K562 (cell line): ENCODE data around the gene CCT4. TPM values are rescaled to one million over a fixed set of nuclear protein-coding genes. Genes with fewer than 3 reads are reported as not detected.

Experiments
- CBFA2T3 ChIP-seq: fragments of 450-650 bp; IDR thresholded peaks from 2 replicates; pipeline ENCODE4 v1.6.1; 2017
- GABPB2 ChIP-seq: fragments of 250-450 bp; sonication (Bioruptor Pico); conservative IDR thresholded peaks from 2 replicates; pipeline ENCODE4 v1.5.1; 2021; ENCODE audit warnings: mild to moderate bottlenecking
- HDAC8 ChIP-seq: fragments of 450-650 bp; IDR thresholded peaks from 2 replicates; pipeline ENCODE4 v1.6.1; 2016; ENCODE audit warnings: mild to moderate bottlenecking, missing genetic modification characterization, moderate library complexity, missing compliant biosample characterization
- MBD2 ChIP-seq: sonication (generic); IDR thresholded peaks from 2 replicates; pipeline ENCODE4 v1.6.1; 2016; ENCODE audit warnings: low read depth, borderline replicate concordance
- NR2C1 ChIP-seq, 2 experiments: fragments of 450-650 bp; IDR thresholded peaks; 2 replicates each; pipeline ENCODE4 v1.6.1; 2017; ENCODE audit warnings: mild to moderate bottlenecking in 2 of 2, antibody characterized with exemption in 1 of 2, inconsistent platforms in 1 of 2, missing compliant biosample characterization in 1 of 2, missing genetic modification characterization in 1 of 2
- PTTG1 ChIP-seq: fragments of 450-650 bp; IDR thresholded peaks from 2 replicates; pipeline ENCODE4 v1.6.1; 2016; ENCODE audit warnings: low read depth, mild to moderate bottlenecking, missing genetic modification characterization, missing compliant biosample characterization
- RUNX1 ChIP-seq: sonication (generic); IDR thresholded peaks from 2 replicates; pipeline ENCODE4 v1.6.1; 2016; ENCODE audit warnings: antibody characterized with exemption, low read depth
- SMC3 ChIP-seq: conservative IDR thresholded peaks from 2 replicates; pipeline ENCODE4 v1.6.1; 2011; ENCODE audit warnings: low read depth, low read length, improper control_type of control experiment; ENCODE audit not compliant: insufficient read depth
- ZNF408 ChIP-seq: fragments of 250-450 bp; sonication (Bioruptor Pico); IDR thresholded peaks from 2 replicates; pipeline ENCODE4 v1.4.0; 2020; ENCODE audit warnings: low read depth, mild to moderate bottlenecking, moderate library complexity
- polyA plus RNA-seq, 8 experiments: library from polyadenylated mRNA; depleted of rRNA in 4 of 8; stranded (reverse) in 5 of 8; unstranded in 3 of 8; fragments of >200 nt; fragmentation: Nextera tagmentation in 2 of 8; fragmentation: Illumina TruSeq in 1 of 8; extraction: Ambion mirVana in 2 of 8; extraction: Trizol in 1 of 8; gene quantifications; 2 replicates each; pipeline versions ENCODE4 v1.2.1 to v1.2.3, GENCODE V29; 2011 to 2014; ENCODE audit warnings: inconsistent platforms in 1 of 8, missing spikeins in 1 of 8
- total RNA-seq, 7 experiments: library from RNA; depleted of rRNA in 6 of 7; stranded (reverse); fragments of >200 nt in 6 of 7; fragmentation: Illumina TruSeq in 2 of 7; extraction: Trizol in 2 of 7; gene quantifications; 2 replicates each; pipeline versions ENCODE4 v1.2.1 to v1.2.3, GENCODE V29; 2011 to 2021; ENCODE audit warnings: low replicate concordance in 1 of 7
- TF ChIP-seq, protein P1 (sequence below), 3 experiments: fragments of 200-800 bp in 1 of 3; fragments of 250-450 bp in 1 of 3; fragments of 450-650 bp in 1 of 3; sonication (Bioruptor Pico) in 1 of 3; sonication (Bioruptor generic) in 1 of 3; formaldehyde crosslinking in 1 of 3; IDR thresholded peaks; 2 replicates each; pipeline versions ENCODE4 v1.6.1 to v1.8.0; 2016 to 2022; ENCODE audit warnings: mild to moderate bottlenecking in 2 of 3, missing genetic modification characterization in 2 of 3, missing compliant biosample characterization in 1 of 3, moderate library complexity in 1 of 3
- TF ChIP-seq, protein P2 (sequence below): sonication (generic); formaldehyde crosslinking; IDR thresholded peaks from 2 replicates; pipeline ENCODE4 v1.8.0; 2023; ENCODE audit warnings: mild to moderate bottlenecking, missing genetic modification reagents
- TF ChIP-seq, protein P3 (sequence below): fragments of 250-450 bp; sonication (Bioruptor Pico); IDR thresholded peaks from 2 replicates; pipeline ENCODE4 v1.9.0; 2021; ENCODE audit warnings: mild to moderate bottlenecking, inconsistent platforms

Gene CCT4
- total and polyA plus RNA-seq, 9 of the 15 experiments (the other 6 are each of a cell fraction or from before 2014, with no cell fraction given), result 101 to 368 (median 303) TPM

GRCh38 chr2:61885896-61886603, 2.4 kb downstream of the CCT4 start (continued):
- TF ChIP-seq, protein P1, sequence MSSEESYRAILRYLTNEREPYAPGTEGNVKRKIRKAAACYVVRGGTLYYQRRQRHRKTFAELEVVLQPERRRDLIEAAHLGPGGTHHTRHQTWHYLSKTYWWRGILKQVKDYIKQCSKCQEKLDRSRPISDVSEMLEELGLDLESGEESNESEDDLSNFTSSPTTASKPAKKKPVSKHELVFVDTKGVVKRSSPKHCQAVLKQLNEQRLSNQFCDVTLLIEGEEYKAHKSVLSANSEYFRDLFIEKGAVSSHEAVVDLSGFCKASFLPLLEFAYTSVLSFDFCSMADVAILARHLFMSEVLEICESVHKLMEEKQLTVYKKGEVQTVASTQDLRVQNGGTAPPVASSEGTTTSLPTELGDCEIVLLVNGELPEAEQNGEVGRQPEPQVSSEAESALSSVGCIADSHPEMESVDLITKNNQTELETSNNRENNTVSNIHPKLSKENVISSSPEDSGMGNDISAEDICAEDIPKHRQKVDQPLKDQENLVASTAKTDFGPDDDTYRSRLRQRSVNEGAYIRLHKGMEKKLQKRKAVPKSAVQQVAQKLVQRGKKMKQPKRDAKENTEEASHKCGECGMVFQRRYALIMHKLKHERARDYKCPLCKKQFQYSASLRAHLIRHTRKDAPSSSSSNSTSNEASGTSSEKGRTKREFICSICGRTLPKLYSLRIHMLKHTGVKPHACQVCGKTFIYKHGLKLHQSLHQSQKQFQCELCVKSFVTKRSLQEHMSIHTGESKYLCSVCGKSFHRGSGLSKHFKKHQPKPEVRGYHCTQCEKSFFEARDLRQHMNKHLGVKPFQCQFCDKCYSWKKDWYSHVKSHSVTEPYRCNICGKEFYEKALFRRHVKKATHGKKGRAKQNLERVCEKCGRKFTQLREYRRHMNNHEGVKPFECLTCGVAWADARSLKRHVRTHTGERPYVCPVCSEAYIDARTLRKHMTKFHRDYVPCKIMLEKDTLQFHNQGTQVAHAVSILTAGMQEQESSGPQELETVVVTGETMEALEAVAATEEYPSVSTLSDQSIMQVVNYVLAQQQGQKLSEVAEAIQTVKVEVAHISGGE (CRISPR knock-in tag; IDR thresholded peaks at IDR 0.05), result no peak
- no peak for TF ChIP-seq SMC3
- TF ChIP-seq PTTG1 (tag), result 0 out of 2 replicates have a peak, but pooled peaks have one; percentile 54
- TF ChIP-seq HDAC8 (tag), result 0 out of 2 replicates have a peak, but pooled peaks have one; percentile 58
- TF ChIP-seq CBFA2T3, result no peak
- no peak for TF ChIP-seq ZNF408 (CRISPR knock-in tag)
- no peak for TF ChIP-seq RUNX1
- TF ChIP-seq NR2C1 (IDR thresholded peaks at IDR 0.05), result no peak
- peak; percentile 33; the same call in 1 of the 2 replicates for TF ChIP-seq NR2C1 (tag; IDR thresholded peaks at IDR 0.05)
- no peak for TF ChIP-seq GABPB2
- TF ChIP-seq, protein P2, sequence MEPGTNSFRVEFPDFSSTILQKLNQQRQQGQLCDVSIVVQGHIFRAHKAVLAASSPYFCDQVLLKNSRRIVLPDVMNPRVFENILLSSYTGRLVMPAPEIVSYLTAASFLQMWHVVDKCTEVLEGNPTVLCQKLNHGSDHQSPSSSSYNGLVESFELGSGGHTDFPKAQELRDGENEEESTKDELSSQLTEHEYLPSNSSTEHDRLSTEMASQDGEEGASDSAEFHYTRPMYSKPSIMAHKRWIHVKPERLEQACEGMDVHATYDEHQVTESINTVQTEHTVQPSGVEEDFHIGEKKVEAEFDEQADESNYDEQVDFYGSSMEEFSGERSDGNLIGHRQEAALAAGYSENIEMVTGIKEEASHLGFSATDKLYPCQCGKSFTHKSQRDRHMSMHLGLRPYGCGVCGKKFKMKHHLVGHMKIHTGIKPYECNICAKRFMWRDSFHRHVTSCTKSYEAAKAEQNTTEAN (CRISPR knock-in tag), result no peak
- TF ChIP-seq MBD2, result no peak
- TF ChIP-seq, protein P3, sequence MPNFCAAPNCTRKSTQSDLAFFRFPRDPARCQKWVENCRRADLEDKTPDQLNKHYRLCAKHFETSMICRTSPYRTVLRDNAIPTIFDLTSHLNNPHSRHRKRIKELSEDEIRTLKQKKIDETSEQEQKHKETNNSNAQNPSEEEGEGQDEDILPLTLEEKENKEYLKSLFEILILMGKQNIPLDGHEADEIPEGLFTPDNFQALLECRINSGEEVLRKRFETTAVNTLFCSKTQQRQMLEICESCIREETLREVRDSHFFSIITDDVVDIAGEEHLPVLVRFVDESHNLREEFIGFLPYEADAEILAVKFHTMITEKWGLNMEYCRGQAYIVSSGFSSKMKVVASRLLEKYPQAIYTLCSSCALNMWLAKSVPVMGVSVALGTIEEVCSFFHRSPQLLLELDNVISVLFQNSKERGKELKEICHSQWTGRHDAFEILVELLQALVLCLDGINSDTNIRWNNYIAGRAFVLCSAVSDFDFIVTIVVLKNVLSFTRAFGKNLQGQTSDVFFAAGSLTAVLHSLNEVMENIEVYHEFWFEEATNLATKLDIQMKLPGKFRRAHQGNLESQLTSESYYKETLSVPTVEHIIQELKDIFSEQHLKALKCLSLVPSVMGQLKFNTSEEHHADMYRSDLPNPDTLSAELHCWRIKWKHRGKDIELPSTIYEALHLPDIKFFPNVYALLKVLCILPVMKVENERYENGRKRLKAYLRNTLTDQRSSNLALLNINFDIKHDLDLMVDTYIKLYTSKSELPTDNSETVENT (CRISPR knock-in tag), result no peak
